T-helper 1 cell treated with Interleukin-12 subunit alpha and Interleukin-12 subunit beta and Interleukin-4 antibody, amounts not matched to agents 30 ng/mL and 1 ng/mL, for 36 hours (primary cell): Measurements from ENCODE around the gene ELFN2. TPM values are rescaled to one million over a fixed set of nuclear protein-coding genes. Genes with fewer than 3 reads are reported as not detected.
"Not testable (repeated sequence)": the region's sequence is repeated elsewhere in the genome, so short reads cannot be mapped to it uniquely, and the experiment has no call there.

ENCODE experiments used
- intact Hi-C: fragments of 100-400 bp; cut with micrococcal nuclease; formaldehyde crosslinking; loops from one replicate; pipeline ENCODE4 v1.15.1; 2024
- total RNA-seq: library from RNA; stranded (reverse); gene quantifications from 2 replicates; pipeline ENCODE4 v1.2.3, GENCODE V29; 2022

Gene ELFN2
- total RNA-seq, 1 donor from 2014 or later = 0.12 TPM

DNA sequence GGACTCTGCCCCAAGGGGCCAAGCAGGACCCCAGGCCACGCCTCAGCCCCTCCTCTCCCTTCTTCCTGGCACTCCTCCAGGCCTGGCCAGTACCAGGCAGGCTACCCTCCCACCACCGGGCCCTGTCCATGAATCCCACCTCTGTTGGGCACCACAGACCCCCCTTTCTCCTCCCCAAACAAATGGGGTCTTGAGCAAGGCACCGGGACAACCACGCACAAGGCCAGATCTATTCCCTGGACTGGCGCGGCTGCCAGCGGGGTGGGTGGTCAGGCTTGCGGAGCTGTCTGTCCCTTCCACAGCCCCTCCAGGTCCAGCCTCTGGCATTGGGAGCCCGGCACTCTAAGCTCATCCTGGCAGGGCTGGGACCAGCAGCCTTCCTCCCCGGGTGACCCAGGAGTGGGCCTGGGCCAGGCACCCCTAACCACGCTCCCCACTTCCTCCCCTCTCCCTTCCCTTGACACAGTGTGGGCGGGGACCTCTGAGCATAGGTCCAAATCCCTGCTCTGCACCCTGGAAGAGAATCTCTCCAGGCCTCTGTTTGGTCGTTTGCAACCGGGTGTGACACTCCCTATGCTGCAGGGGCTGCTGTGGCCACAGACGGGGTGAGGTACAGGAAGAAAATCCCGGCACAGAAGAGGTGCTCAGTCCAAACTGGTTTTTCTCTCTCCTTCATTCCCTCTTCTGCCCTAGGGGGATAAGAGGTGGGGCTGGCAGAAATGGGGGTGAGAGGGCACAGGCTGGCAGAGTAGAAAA, 14.6 kb downstream of the ELFN2 start:
- intact Hi-C loops = no loop called here

GRCh38 chr22:37411655-37412054, 15.6 kb downstream of the ELFN2 start:
- intact Hi-C loops = no loop called here

DNA sequence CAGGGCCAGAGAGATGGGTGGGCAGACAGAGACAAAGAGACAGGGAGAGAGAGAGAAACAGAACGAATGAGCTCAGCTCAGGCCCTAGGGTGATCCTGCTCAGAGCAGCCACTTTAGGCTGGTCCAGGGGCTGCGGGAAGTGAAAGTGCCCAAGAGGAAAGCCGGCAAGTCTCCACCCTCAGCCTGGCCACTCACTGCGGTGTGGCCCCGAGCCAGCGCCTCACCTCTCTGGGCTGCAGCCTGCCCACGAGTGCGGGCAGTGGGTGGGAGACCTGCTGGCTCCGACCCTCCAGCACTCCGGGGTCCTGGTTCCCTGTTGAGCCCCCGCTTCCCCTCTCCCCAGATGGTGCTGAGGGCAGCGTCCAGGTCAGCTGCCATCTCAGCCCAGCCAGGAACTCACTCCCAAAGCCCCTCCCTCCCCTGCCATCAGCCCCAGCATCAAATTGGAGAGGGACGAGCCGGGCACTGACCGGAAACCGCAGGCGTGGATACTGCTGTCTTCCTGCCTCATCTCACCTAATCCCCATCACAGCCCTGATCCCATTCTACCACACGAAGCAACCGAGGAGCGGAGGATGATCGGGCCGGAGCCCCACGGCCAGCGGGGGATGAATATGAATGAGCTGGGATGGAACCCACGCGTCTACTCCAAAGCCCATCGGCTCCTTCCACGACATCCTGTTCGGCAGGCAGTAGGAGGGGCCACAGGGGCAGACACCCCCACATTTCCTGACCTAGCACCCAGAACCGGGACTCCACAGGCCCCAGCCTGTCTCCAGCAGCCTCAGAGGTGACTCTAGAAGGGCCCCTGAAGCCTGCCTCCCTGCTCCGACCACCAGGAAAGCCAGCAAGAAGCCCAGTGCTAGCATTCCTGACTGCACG, 16.9 kb downstream of the ELFN2 start:
- intact Hi-C loops = no loop called here

- intact Hi-C loops = no loop called here
Observed at GRCh38 chr22:37409459-37410050, 17.7 kb downstream of the ELFN2 start.

DNA sequence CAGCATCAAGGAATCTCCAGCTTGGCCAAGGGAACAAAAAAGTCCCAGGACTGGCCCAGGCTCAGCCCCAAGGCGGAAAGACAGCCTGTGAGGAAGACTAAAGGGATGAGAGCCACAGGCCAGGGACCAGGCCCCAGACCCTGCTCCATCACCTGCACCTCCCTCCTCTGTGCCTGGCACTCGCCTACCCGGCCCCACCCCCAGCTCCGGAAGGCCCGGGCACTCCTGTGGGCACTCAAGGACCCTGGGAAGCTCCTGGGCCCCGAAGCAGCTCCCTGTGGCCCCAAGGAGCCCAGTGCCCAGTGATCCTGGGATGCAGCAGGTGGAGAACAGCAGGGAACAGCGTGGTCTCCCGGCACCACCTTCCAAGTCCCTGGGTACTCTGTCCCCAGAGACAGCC, 18.2 kb downstream of the ELFN2 start:
- intact Hi-C loops = no loop called here

DNA sequence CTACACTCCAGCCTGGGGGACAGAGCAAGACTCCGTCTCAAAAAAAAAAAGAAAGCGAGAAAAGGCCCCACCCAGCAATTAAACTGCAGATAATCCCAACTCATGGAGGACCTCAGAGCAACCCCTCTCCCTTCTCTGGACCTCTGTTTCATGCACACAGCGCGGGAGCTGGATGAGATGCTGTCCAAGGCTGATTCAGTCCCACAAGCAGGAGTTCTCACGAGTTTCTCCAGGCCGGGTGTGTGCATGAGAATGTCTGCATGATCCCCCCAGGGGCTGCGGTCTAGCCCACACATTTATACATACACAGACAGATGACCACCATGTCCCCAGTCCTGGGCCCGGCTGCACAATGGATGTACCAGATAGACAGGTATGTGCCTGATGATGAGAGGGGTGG, 19.4 kb downstream of the ELFN2 start:
- intact Hi-C loops = no loop called here

- intact Hi-C loops = no loop called here
Observed at GRCh38 chr22:37406441-37407235, 20.6 kb downstream of the ELFN2 start.

DNA sequence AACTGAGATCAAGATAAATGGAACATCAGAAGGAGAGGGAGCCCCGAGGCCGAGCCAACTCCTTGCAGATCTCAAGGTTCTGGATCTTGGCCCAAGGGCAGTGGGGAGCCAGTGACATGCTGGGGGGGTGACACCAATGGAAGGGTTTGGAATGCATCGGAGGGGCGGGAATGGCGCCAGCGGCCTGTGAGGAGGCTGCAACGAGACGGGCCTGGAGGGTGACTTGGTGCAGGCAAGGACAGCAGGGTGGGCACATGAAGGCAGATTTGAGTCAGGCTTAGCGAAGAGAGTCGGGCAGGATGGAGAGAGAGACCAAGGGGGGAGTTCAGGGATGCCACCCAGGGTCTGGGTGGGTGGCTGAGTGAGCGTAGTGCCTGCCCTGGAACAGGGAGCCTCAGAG, 23.2 kb downstream of the ELFN2 start:
- intact Hi-C loops = no loop called here

- intact Hi-C loops = no loop called here
Observed at GRCh38 chr22:37403267-37403960, 23.9 kb downstream of the ELFN2 start.

GRCh38 chr22:37402184-37402506, 25.1 kb downstream of the ELFN2 start:
- intact Hi-C loops = no loop called here

DNA sequence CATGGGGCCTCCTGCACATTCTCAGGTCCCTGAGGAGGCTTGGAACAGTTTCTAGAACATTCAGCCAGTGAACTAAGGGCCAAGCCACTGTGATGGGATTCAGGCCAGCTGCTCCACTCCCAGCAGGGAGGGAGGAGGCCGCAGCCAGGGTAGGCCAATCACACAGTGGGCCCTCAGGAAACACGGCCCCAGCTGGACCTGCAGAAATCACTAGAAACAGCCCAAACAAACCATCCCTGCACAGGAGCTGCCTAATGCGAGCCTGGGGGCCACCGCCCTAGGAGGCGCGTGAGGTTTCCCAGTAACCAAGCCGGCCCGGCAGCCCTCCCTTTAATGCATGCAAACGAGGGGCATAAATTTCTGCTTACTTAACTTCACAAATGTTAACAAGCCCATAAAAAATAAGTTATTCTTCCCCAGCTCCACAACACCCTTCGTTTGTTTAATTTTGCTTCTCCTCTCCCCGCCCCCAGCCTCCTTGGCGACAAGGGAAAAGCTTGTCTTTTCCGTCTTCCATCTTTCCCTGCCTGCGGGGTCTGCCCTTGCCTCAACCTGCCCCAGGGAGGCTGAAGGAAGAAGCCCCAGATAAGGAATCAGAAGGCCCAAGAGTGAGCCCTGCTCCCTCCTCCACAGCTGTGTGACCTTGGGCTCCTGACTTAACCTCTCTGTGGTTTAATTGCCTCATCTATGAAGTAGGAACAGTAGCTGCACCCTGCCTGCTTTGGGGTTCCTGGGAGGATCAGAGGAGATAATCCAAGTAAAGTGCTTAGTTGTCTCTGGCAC, 25.7 kb downstream of the ELFN2 start:
- intact Hi-C loops = no loop called here

DNA sequence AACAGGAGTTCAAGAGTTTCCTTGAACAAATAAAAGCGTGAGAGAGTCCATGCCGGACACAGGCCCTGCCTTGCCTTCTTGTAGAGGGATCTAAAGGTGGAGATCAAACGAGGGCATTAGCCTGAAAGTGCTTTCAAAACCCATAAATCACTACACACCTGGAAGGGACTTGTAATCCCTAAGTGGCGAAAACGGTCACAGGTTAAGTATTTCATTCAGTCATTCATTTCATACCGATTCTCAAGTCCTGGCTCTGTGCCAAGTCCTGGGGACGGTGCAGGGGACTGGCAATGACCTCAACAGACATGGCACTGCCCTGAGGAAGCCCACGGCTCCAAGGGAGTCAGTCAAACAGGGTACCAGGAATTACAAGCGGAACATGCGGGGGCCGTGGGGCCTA, 26.6 kb downstream of the ELFN2 start:
- intact Hi-C loops = no loop called here

DNA sequence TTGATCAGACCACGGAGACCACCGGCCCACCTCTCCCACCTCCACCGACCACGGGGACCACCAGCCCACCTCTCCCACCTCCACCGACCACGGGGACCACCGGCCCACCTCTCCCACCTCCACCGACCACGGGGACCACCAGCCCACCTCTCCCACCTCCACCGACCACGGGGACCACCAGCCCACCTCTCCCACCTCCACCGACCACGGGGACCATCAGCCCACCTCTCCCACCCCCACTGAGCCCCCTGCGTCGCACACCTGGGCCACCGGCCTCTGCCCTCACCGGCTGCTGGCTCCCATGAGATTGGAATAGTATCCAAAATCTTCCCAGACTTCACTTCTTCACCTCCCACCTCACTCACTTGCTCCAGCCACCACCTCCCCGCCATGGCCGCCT, 27.8 kb downstream of the ELFN2 start:
- intact Hi-C loops = not testable (repeated sequence)

GRCh38 chr22:37397226-37397625, 30.1 kb downstream of the ELFN2 start:
- intact Hi-C loops = no loop called here

- intact Hi-C loops = no loop called here
Observed at GRCh38 chr22:37396488-37397084, 30.7 kb downstream of the ELFN2 start.

- intact Hi-C loops = no loop called here
Observed at GRCh38 chr22:37394341-37394740, 32.9 kb downstream of the ELFN2 start.

- intact Hi-C loops = no loop called here
Observed at GRCh38 chr22:37393746-37394145, 33.5 kb downstream of the ELFN2 start.

GRCh38 chr22:37392721-37393328, 34.5 kb downstream of the ELFN2 start:
- intact Hi-C loops = no loop called here

DNA sequence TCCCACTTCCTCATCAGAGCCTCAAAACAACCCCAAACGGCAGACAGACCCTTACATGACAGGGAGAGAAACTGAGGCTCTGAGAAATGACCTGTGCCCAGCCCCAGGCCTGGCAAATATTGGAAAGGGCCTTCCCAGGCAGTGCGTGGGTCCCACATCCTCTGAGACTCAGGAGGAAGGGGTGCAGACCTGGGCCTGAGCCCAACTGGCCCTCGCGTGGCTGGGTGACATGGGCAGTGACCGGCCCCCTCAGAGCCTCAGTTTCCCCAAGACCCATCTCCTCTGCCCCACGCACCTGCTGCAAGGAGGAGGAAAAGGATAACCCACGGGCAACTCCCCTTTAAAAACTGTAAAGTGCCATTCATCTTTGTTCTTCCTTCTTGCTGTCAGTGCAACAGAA, 35.6 kb downstream of the ELFN2 start:
- intact Hi-C loops = no loop called here
